Muscle of back (tissue), 11 donors: ENCODE results near the gene DCLK1. TPM values are rescaled to one million over a fixed set of nuclear protein-coding genes. Genes with fewer than 3 reads are reported as not detected.

Experiments used
- DNase-seq, 3 donors: peaks; one replicate each; pipeline versions ENCODE4 v3.0.0 to v3.0.0-alpha.2; 2013
- polyA plus RNA-seq, 10 donors: library from polyadenylated mRNA; unstranded; fragments of 120-200 nt; gene quantifications; one replicate each; pipeline ENCODE4 v1.2.1, GENCODE V29; 2013; ENCODE audit not compliant: insufficient read length in 10 of 10

Gene DCLK1
- polyA plus RNA-seq, 10 donors, result 64.3 to 130 (median 82.4) TPM

DNA sequence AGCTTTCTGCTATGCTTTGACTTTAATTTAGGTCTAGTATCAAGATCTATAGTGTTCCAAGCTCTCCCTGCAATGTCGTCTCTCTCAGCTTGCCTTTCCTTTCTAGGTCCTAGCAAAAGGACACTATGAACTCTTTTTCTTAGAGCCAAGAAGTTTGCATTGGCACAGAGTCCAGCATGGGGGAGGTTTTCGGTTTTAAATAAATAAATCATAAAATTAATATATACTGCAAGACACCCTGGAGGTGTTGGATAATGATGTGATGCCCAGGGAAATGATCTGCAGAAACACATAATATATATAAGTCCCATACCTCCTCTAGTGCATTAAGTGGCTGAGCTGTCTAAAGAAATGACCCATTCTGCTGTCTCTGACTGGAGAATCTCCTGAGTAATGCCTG lies 338.3 kb downstream of the DCLK1 start:
- DNase-seq, result no peak

DNA sequence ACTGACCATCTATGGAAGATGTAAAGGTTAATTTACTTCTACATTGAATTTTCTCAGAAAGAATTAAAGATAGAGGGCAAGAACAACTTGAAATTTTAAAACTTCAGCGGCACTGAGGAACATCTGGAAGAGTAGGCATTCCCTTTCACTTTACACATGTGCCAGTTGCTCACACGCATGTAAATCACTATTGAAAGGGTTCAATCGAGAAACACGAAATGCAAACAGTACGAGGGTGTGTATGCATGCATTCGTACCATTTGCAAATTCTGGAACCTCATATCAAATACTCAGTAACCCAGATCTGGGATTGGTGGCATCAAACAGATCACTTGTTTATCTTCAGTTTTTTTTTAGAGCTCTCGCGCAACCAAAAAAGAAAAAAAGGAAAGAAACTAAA lies 339.2 kb downstream of the DCLK1 start:
- DNase-seq, result no peak

GRCh38 chr13:35791184-35791851 lies 339.9 kb downstream of the DCLK1 start:
- peak in 1 of 3 donors; percentile 57 for DNase-seq

DNA sequence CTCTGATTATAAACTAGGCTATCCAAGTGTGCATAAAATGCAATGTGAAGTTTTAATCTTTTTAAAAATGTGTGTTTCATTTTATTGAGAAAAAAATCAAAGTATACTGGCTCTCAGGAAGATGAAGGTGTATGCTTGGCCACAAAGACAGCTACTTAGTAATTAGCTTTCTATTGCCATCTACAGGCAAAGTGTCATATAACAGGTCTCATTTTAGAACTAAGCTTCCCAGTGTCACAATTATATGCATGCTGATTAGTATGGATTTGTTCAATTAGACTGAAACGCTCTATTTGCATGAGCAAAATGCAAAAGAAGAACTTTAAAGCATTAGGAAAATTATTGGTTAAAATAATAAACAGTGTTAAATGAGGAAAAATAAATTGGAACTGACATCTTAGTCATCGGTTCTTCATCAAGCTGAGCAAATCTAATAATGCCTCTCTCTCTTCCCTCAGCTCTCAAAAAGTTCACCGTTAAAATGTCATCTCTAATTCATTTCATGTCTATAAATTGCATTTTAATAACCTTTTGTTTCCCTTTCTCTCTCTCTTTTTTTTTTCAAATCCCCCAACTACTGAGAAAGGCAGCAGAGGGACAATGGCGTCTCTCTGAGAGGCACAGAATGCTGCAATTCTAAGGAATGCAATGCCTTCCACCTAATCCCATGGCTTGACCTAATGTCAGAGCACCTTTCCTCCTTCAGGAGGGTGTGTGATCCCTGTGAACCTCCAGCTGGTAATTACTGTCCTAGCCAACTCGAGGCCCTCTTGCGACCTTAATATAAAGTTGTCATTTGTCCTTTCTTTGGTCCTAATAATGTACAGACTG lies 341.6 kb downstream of the DCLK1 start:
- DNase-seq, result peak; percentile 57 to 78 (median 62)

GRCh38 chr13:35787937-35788336 lies 343.2 kb downstream of the DCLK1 start:
- DNase-seq, result peak in 1 of 3 donors; percentile 24

DNA sequence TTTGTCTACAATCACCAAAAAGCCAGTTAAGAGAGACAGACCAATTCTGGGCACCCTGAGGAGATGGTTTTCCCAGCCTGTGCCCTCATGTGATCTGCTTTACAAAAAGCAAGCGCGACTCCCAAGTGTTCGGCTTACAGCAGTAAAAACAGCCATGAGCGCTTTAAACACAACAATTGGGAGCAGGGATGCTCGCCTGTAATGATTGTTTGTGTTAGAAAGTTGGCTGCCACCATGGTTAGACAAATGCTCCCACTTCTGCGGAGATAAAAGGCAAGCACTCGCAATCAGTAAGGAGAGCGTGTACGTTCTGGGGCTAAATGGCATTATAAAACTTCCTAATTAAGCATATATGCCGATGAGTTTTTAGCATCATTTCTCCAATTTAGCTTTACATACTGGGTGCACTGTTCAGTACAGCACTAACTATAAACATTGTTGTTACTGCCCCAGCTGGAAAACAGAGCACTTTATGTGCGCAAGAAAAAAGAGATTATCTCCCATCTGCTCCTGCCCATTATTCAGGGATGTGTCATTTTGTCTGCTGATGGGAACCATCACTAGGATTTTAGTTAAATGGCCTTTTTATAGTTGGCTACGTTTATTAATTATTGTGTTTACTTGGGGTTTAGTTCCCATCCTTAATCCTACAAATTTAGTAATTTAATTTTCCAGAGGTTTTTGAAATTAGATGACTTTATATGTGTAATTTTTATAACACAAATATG lies 345.4 kb downstream of the DCLK1 start:
- DNase-seq, result peak in 1 of 3 donors; percentile 58

DNA sequence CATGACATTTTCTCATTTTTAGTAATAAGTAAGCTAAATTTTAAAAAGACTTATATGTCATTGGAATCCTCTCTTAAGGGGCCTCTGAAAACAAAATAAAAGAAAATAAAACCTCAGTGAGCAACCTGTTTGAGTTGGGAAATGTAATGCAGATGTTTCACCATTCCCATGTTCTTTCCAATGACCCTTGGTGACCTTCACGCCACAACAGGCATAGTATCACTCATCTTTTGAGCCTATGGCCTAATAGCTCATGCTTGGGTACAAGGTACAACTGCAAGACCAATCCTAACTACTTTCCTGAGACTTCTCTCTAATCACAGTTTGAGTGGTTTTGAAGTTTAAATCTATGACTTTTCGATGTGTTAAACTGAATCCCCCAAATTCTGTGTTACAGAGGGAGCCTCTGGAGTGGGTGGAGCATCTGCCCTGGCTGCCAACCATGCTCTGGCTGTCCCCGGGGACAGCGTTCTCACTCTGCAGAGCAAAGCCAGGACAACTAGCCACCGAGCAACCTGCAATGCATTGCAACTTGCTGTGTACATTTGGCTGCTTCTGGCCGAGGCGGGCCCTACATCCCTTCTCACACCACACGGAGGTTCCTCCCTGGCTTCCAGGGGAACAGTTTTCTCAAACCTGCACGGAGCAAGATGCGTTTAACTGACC lies 346.8 kb downstream of the DCLK1 start:
- no peak for DNase-seq

- DNase-seq, result no peak
Measured at GRCh38 chr13:35782793-35783192, 348.4 kb downstream of the DCLK1 start.

GRCh38 chr13:35781036-35782000 lies 349.9 kb downstream of the DCLK1 start:
- peak in 1 of 3 donors; percentile 35 for DNase-seq

- DNase-seq, result no peak
Measured at GRCh38 chr13:35780613-35781012, 350.6 kb downstream of the DCLK1 start.

DNA sequence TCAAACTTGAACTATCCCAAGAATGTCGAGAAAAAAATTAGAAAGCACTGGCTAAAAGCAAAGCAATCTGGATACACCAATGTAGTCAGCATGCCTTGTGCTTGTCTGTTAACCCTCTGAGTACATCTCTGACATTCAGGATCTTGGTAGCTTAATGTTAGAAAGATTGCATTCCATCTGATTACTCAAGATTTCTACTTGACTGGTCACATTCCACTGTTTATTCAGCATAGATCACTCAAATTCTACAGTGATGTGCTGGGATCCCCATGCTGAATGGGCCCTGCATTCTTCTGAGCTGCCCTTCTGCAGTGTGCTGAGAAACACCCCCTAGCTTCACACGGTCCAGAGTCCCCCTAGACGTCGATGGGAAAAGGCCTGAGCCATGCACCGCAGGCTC lies 359.3 kb downstream of the DCLK1 start:
- peak in 2 of 3 donors; percentile 40 to 93 for DNase-seq

- DNase-seq, result peak in 2 of 3 donors; percentile 55 to 79
Measured at GRCh38 chr13:35770756-35771297, 360.4 kb downstream of the DCLK1 start.

GRCh38 chr13:35769812-35770211 lies 361.4 kb downstream of the DCLK1 start:
- DNase-seq, result peak in 1 of 3 donors; percentile 25

- DNase-seq, result peak in 2 of 3 donors; percentile 66 to 76
Measured at GRCh38 chr13:35768551-35768950, 362.6 kb downstream of the DCLK1 start.

DNA sequence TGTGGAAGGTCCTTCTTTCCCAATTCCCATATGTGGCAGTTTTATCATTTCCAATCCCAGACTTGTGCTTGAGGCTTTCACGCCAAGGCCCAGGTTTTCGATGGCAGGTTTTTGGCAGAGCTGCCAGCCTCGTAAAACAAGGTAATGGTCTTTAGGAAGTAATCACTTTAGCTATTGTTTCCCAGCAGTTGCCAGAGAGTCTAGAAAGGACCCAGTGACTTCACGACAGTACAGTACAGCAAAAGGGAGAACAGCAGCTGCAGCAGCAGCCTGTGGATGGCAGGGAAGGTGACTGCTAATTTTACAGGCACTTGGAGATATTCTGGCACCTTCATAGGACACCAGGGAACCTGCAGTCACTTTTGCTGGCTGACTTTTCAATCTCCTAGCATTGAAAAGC lies 363.1 kb downstream of the DCLK1 start:
- peak in 1 of 3 donors; percentile 62 for DNase-seq

DNA sequence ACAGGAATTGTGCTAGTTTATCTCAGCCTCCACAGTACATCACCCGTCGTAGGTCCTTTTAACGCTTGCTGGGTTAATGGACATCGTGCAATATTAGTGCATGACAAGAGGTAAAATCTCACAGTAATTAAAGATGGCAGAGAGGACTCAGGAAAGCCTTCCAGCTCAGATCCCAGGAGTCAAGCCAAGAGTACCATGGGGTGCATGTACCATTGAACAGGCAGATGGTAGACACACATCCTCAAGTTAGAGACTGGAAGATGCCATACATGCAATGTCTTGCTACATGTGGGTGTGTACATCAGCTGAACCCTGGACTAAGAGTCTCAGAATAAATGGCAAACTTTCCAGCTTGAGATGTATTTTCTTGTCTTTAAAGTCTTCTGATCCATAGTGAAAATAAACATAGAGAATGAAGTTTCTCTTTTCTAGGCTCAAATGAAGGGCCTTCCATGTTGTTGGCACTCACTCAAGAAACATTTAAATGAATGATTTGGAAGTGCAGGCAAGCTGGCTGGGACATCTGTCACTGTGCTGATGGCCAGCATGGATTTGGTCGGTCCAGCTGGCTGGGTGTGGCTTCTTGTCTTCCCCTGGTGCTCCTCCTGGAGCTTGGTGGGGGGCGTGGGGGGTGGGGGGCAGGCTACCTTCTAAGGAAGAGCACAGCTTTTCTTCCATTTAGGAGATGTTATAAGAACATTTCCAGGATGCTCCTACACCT lies 363.8 kb downstream of the DCLK1 start:
- DNase-seq, result peak in 2 of 3 donors; percentile 19 to 65

DNA sequence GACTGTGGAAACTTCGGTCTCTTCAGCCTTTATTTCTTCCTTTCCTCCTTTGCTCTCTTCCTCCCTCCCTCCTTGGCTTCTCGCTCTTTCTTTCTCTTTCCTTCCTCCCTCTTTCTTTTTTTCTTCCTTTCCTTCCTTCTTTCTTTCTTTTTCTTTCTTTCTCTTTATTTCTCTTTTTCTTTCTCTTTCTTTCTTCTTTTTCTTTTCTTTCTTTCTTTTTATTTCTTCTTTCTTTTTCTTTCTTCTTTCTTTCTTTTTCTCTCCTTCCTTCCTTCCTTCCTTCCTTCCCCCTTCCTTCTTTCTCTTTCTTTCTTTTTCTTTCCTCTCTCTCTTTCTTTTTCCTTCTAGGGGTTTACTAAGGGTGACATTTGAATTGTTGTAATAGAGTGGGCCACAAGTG lies 364.5 kb downstream of the DCLK1 start:
- no peak for DNase-seq

DNA sequence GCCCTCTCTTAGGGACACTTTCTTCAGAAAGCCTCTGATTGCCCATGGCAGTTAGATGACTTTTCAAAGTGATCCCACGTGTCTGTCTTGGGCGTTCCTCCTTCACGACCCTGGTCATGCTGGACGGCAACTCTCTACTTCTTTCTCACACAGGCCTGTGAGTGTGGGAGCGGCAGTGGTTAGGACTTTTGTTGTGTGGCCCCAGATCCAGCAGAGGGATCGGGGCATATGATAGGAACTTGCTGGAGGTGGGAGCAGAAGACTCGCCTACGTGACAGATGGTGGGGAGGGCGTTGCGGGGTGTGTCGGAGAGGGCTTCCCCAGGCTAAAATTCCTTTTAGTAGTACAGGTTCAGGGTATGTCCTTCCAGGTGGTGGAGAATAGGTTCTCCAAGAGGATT lies 365.2 kb downstream of the DCLK1 start:
- DNase-seq, result no peak

DNA sequence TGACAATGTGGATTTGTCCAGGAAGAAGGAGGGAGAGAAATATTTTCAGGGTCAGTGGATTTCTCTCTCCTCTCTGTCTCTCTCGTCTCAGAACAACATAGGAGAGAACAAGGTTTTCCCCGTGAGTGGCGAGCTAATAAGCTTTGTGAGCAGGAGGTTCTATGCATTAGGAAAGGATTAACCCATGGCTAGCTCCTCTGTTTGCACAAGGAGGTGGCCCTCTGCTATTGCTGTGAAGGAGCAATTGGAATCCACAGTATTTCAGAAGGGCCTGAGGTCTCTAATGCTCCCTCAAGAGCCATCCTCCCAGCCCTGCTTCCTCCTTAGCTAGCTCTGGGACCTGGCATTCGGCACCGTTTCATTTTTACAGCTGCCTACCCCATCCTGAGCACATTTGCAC lies 365.8 kb downstream of the DCLK1 start:
- DNase-seq, result peak in 1 of 3 donors; percentile 45
